HUES6 (cell line): ENCODE results near the gene TNC.

ENCODE experiments used
- H3K27ac ChIP-seq: 2 replicates; pipeline ENCODE4 v1.7.0; 2013; ENCODE audit warnings: low read depth, mild to moderate bottlenecking, low read length, inconsistent platforms
- H3K27me3 ChIP-seq: 2 replicates; pipeline ENCODE4 v1.6.1; 2013; ENCODE audit warnings: low read length; ENCODE audit not compliant: control insufficient read depth, insufficient read depth
- H3K36me3 ChIP-seq: 2 replicates; pipeline ENCODE4 v1.6.1; 2013; ENCODE audit warnings: low read length; ENCODE audit not compliant: control insufficient read depth, insufficient read depth
- H3K4me1 ChIP-seq: 2 replicates; pipeline ENCODE4 v1.6.1; 2013; ENCODE audit warnings: low read length; ENCODE audit not compliant: control insufficient read depth, insufficient read depth
- H3K4me3 ChIP-seq: 2 replicates; pipeline ENCODE4 v1.5.1; 2013; ENCODE audit warnings: low read depth, low read length
- H3K9ac ChIP-seq: one replicate; pipeline ENCODE4 v1.6.1; 2013; ENCODE audit warnings: mild to moderate bottlenecking, low read length
- H3K9me3 ChIP-seq: 2 replicates; pipeline ENCODE4 v1.6.1; 2013; ENCODE audit warnings: low read depth, low read length; ENCODE audit not compliant: control insufficient read depth, insufficient read depth

The TNC gene

GRCh38 chr9:115152281-115152820, 34.4 kb upstream of the TNC start:
- no peak overlapping the region for H3K27ac ChIP-seq
- no peak overlapping the region for H3K4me3 ChIP-seq
- no peaks in the 10 kb centered on the region for H3K27me3 ChIP-seq
- H3K9ac ChIP-seq, result no peak overlapping the region
- no peaks in the 10 kb centered on the region for H3K36me3 ChIP-seq
- H3K4me1 ChIP-seq, result no peaks in the 10 kb centered on the region
- no peaks in the 10 kb centered on the region; the same call in 1 of the 2 replicates for H3K9me3 ChIP-seq

DNA sequence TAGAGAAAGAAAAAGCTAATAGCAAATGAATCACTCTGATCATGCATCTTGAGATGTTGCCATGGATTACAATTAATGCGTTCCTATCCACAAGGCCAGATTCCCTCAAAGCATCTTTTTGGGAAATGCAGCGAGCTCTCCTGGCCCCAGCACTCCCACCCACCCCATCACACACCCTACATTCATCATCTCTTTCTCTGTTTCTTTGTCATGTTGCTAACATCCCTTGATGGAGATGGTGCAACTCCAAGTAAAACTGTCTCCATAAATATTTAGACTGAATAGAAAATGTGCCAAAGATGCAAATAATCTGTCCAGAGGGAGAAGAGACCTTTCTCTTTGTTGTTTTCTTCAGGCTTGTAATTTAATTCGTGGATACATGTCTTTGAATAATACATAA, 30.8 kb upstream of the TNC start:
- no peaks in the 10 kb centered on the region for H3K9me3 ChIP-seq
- H3K27ac ChIP-seq, result no peak overlapping the region
- H3K36me3 ChIP-seq, result no peaks in the 10 kb centered on the region
- H3K27me3 ChIP-seq, result no peaks in the 10 kb centered on the region
- no peak overlapping the region for H3K9ac ChIP-seq
- H3K4me3 ChIP-seq, result no peak overlapping the region
- peaks cover 13% of the 10 kb centered on the region for H3K4me1 ChIP-seq

DNA sequence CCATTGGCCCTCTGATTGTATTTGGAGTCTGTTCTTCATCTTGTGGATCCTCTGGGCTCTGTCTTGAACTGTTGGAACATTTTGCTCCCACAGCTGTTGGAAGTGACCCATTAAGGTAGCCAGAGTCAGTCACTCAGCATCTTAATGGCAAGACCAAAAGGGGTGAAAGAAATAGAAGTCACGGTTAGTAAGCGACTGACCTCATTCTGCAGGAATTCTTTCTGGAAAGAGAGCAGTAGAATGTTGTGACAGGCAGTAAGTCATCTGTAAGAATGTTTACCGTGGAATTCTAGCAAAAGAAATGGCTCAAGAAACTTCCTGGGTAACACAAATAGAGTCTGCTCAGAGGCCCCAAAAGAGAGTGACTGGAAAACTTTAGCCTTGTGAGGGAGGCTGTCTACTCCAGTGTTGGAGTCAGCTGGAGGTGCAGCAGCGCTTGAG, 28.6 kb upstream of the TNC start:
- Histone ChIP-seq H3K4me3 (no peak overlapping the region), H3K4me1 (peaks cover 13% of the 10 kb centered on the region), H3K27me3 (0 out of 2 replicates have a peak, but pooled peaks cover 3% of the 10 kb centered on the region), H3K27ac (no peak overlapping the region), H3K9me3 (no peaks in the 10 kb centered on the region), H3K9ac (no peak overlapping the region), H3K36me3 (no peaks in the 10 kb centered on the region)

DNA sequence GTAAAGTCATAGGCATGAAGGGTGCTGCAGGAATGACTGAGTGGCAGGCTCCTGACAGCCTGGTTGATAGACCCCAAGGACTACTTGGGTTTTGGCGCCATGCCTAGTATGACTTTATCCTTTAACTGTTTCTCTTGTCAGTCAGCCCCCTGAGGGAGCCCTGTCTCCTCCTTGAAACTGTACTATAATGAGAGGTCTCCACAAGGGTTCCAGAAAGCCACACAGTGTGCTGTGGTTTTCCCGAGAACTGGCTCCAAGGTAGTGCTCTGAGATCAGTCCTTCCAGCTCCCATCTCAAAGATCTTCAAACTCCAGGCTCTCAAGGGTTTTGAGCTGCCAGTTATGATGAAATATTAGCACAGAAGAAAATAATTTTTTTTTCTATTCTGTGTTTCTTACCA, 26.7 kb upstream of the TNC start:
- H3K4me1 ChIP-seq, result peaks cover 13% of the 10 kb centered on the region

DNA sequence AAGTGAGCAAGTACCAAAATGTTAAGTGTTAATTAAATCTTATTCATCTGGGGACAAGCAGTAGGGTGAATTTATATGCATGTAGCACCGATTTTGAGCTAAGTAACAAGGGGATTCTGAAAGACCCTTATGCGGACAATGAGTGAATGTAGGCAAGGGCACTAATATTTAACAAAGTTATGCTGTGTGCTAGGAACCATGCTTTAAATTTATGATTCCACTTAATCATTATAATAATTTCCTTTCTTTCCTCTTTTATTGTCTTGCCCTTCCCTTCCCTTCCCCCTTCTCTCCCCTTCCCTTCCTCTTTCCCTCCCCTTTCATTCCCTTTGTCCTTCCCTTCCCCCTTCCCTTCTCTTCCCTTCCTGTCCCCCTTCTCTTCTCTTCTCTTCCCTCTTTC, 25.7 kb upstream of the TNC start:
- Histone ChIP-seq H3K9me3 (no peaks in the 10 kb centered on the region), H3K4me1 (peaks cover 13% of the 10 kb centered on the region), H3K9ac (no peak overlapping the region), H3K27ac (no peak overlapping the region), H3K36me3 (no peaks in the 10 kb centered on the region), H3K27me3 (0 out of 2 replicates have a peak, but pooled peaks cover 3% of the 10 kb centered on the region), H3K4me3 (no peak overlapping the region)

More for the DNA sequence above, 26.7 kb upstream of the TNC start:
- Histone ChIP-seq H3K36me3 (no peaks in the 10 kb centered on the region), H3K27ac (no peak overlapping the region), H3K27me3 (0 out of 2 replicates have a peak, but pooled peaks cover 3% of the 10 kb centered on the region), H3K9me3 (no peaks in the 10 kb centered on the region), H3K4me3 (no peak overlapping the region), H3K9ac (no peak overlapping the region)

DNA sequence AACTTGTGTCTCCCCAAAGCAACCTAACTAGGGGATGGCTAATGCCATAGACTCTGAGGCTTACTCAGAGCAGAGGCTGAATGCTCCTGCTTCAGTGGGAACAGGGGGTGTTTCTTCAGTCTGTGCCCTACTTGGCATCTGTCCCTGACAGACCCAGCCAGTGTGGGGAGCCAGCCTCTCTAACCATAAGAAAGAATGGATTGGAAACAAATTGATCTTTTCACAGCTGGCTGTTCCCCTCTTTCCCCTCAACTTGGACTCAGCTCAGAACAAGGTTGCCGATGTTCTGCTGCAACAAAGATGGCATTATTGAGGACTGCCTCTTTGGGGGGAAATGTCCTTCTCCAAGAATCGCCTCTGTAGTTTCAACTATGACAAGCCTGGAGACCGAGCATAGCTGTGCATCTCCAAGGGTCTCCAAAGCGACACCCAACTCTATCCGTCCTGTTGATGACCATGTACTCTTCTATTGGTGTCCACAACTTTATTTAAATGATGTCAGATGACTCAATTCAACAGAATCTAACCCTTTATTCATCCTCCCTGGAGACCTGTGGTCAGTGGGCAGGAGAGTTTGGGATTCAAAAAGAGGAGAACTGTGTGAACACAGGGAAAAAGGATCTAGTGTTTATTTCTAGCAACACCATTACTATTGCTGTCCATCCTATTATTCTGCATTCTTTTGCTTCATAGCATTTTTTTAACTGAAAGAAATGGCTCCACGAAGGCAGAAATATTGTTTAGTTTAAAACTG, 24.7 kb upstream of the TNC start:
- no peak overlapping the region for H3K4me3 ChIP-seq
- H3K4me1 ChIP-seq, result peaks cover 13% of the 10 kb centered on the region
- no peak overlapping the region for H3K9ac ChIP-seq
- H3K36me3 ChIP-seq, result no peaks in the 10 kb centered on the region
- no peaks in the 10 kb centered on the region for H3K9me3 ChIP-seq
- 0 out of 2 replicates have a peak, but pooled peaks cover 3% of the 10 kb centered on the region for H3K27me3 ChIP-seq
- H3K27ac ChIP-seq, result no peak overlapping the region

DNA sequence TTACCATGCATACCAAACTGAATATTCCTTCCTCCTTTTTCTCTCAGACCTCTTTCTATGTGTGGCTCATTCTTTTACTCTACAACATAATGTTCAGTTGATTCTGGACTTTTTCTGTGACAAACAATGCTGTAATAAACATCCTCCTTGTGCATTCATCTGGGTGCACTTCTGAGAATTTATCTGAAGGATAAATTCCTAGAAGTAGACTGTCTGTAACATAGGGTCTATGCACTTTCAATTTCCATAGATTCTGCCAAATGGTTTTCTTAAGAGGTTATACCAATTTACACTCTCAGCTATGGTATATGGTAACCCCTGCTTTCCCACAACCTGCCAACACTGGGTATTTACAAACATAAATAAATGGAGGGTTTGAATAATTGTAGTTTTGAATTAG, 24.1 kb upstream of the TNC start:
- Histone ChIP-seq H3K36me3 (no peaks in the 10 kb centered on the region), H3K4me3 (no peak overlapping the region), H3K4me1 (peaks cover 12% of the 10 kb centered on the region), H3K9me3 (no peaks in the 10 kb centered on the region), H3K27me3 (0 out of 2 replicates have a peak, but pooled peaks cover 3% of the 10 kb centered on the region), H3K9ac (no peak overlapping the region), H3K27ac (no peak overlapping the region)

- Histone ChIP-seq H3K36me3 (no peaks in the 10 kb centered on the region), H3K4me3 (no peak overlapping the region), H3K27me3 (0 out of 2 replicates have a peak, but pooled peaks cover 3% of the 10 kb centered on the region), H3K27ac (no peak overlapping the region), H3K9me3 (no peaks in the 10 kb centered on the region), H3K4me1 (peaks cover 7% of the 10 kb centered on the region), H3K9ac (no peak overlapping the region)
Measured at GRCh38 chr9:115141612-115142011, 23.7 kb upstream of the TNC start.

DNA sequence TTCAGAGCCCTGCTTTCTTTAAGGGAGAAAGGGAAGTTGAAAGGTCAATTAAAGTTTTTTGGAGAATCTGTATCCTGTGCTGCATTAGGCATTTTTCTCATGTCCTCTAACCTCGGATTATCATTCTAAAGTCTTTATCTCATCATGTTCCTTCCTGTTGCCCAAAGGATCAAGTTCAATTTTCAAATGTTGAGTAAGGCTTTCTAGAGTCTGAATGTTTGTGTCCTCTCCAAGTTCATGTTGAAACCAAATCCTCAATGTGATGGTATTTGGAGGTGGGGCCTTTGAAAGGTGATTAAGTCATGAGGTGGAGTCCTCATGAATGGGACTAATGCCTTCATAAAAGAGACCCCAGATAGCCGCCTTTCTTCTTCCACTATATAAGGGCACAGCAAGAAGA, 20.2 kb upstream of the TNC start:
- no peak overlapping the region for H3K9ac ChIP-seq
- H3K27me3 ChIP-seq, result 0 out of 2 replicates have a peak, but pooled peaks cover 3% of the 10 kb centered on the region
- no peaks in the 10 kb centered on the region for H3K36me3 ChIP-seq
- H3K4me1 ChIP-seq, result peaks cover 6% of the 10 kb centered on the region; the same call in 1 of the 2 replicates
- H3K4me3 ChIP-seq, result no peak overlapping the region
- H3K27ac ChIP-seq, result no peak overlapping the region
- H3K9me3 ChIP-seq, result no peaks in the 10 kb centered on the region

GRCh38 chr9:115137526-115137925, 19.6 kb upstream of the TNC start:
- H3K27ac ChIP-seq, result no peak overlapping the region
- H3K9me3 ChIP-seq, result no peaks in the 10 kb centered on the region
- H3K27me3 ChIP-seq, result 0 out of 2 replicates have a peak, but pooled peaks cover 1% of the 10 kb centered on the region
- peaks cover 6% of the 10 kb centered on the region; the same call in 1 of the 2 replicates for H3K4me1 ChIP-seq
- H3K36me3 ChIP-seq, result no peaks in the 10 kb centered on the region
- no peak overlapping the region for H3K9ac ChIP-seq
- H3K4me3 ChIP-seq, result no peak overlapping the region
